NCI-H2029 (cell line): ENCODE results near the gene PRICKLE1.

Source experiments
- DNase-seq: peaks from one replicate; lab custom pipeline; 2025; lab: John Stamatoyannopoulos, UW

Gene PRICKLE1

DNA sequence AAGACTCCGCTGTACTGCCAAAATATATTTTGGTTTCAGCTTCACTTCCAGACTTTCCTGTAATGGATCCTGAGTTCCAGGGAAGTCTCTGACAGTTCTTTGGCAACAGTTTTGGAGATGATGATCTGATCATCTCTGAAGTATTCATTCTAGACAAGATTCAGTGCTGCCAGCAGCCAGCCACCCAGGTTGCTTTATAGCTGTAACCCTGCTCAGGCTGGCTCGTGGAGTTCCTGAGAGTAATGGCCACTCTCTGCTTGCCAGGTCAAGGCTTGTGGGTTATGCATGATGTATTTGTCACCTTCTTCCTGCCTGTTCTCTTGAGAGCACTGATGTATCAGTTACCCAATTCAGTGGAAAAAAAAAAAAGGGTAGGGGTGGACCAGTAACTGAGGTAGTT lies 139.3 kb downstream of the PRICKLE1 start:
- no peak for DNase-seq

DNA sequence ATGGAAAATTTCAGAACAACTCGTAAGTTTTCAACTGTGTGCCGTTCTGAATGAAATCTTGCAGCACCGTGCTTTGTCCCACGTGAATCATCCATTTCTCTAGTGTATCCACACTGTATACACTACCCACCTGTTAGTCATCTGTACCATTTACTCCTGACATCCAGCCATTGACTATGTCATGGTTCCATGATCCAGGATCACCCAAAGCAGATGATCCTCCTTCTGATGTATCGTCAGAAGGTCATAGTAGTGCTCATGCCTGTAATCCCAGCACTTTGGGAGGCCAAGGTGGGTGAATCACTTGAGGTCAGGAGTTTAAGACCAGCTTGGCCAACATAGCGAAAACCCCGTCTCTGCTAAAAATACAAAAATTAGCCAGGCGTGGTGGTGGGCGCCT lies 140.7 kb downstream of the PRICKLE1 start:
- DNase-seq = no peak

DNA sequence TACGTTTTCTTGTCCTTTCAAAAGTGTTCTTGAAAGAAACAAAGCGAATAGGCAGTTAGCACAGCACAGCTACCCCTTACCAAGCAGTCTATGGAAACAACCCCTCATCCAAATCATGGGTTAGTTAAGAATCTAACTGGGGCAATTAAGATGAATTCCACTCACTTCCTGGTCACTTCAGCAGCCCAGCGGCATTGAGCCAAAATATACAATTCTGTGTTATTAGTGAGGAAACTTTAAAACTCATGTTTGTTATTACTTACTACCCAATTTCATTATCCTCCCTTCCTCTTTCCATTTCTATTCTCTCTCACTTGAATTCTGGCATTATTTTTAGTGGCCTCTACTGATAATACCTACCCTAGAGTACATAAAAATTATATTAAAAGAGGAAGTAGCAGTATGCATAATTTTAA lies 142.2 kb downstream of the PRICKLE1 start:
- DNase-seq = no peak

DNA sequence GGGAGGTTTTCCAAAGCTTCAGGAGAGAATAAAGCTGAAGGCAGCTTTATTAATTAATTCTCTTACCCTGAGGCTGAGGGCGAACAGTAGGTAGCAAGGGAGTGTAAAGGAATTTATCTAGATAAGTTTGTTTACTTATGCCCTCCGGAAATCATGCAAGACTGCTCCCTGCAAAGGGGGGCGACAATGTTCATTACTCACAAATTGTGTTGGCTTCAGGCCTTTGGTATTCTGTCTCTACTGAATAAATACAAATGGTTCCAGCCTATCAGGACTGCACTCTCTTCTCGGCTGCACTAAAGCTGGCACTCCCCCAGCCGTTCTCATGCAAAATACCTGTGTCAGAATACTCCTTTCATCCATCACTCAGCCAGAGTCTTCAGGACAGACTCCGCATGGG lies 142.8 kb downstream of the PRICKLE1 start:
- DNase-seq = no peak

DNA sequence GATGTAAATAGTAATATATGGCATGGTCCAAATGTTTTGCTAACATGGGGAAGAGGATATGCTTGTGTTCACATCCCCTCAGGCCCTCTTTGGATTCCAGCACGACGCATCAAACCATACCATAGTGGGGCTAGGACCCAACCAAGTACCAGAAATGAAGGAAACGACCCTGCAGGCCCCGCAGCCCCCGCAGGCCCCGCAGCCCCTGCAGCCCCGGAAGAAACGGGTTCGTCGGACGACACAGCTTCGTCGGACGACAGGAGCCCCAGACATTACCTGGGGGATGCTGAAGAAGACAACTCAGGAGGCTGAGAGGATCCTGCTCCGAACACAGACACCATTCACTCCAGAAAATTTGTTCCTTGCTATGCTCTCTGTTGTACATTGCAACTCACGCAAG lies 143.7 kb downstream of the PRICKLE1 start:
- DNase-seq = no peak

DNA sequence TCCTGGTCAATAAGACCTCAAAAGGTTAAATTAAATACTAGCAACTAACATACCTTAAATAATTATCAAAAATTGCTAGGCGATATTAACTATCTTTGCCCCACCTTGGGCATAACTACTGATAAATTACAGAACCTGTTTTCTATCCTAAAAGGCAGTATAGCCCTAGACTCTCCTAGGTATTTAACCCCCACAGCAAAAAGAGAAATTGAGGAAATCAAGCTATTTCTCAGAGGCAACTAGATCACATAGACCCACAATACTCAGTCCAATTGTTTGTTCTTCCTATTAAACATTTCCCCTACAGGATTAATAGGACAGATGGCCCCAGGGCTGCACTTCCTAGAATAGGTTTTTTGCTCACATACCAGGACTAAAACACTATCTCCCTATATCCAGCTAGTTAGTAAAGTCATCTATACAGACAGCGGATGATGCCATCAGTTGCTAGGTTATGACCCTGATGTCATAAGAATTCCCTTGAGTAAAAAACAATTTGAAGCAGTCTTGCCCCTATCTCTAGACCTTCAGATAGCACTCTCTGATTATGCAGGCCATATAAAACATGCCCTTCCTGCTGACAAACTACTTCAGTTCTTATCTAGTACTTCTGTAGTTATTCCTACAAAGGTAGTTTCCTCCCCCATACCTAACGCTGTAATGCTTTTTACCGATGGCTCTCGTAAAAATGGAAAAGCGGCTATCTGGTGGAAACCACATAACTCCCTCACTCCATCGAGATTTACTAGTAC lies 145.2 kb downstream of the PRICKLE1 start:
- no peak for DNase-seq

DNA sequence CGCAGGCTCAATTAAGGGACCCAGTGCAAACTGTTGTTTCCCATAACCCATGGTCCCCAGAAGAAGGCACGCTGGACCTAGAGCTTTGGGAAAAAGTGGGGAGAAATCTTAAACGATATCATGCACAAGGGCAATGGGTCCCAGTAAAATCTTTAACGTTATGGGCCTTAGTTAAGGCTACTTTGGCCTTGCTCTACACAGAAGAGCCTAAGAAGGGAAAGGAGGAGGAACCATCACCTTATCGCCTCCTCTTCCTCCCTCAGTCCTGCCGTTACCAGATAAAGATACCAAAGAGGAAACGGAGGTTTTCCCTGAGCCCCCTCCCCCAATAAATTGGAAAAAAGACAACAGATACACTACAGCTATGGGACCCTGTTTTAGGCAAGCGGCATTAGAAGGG lies 146.7 kb downstream of the PRICKLE1 start:
- DNase-seq = no peak

DNA sequence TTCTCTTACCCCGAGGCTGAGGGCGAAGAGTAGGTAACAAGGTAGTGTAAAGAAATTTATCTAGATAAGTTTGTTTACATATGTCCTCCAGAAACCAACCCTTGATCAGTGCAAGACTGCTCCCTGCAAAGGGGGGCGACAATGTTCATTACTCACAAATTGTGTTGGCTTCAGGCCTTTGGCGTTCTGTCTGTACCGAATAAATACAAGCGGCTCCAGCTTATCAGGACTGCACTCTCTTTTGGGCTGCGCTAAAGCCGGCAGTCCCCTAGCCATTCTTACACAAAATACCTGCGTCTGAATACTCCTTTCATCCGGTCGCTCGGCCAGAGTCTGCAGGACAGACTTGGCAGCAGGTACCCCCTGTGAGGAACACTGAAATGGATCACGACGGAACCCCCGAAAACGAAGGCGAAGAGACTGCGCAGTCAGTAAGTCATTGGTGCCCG lies 147.2 kb downstream of the PRICKLE1 start:
- DNase-seq = no peak

DNA sequence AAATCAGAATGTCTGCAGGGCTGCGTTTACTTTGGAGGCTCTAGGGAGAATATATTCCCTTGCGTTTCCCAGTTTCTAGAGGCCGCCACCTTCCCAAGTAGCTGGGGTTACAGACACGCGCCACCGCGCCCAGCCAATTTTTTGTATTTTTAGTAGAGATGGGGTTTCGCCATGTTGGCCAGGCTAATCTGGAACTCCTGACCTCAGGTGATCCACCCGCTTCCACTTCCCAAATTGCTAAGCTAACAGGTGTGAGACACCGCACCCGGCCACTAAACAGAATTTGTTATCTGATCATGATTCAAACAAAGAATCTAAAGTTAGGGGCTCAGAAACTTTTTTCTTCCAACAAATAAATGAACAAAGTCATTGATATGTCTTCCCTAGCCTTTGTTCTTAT lies 148.9 kb downstream of the PRICKLE1 start:
- DNase-seq = no peak

DNA sequence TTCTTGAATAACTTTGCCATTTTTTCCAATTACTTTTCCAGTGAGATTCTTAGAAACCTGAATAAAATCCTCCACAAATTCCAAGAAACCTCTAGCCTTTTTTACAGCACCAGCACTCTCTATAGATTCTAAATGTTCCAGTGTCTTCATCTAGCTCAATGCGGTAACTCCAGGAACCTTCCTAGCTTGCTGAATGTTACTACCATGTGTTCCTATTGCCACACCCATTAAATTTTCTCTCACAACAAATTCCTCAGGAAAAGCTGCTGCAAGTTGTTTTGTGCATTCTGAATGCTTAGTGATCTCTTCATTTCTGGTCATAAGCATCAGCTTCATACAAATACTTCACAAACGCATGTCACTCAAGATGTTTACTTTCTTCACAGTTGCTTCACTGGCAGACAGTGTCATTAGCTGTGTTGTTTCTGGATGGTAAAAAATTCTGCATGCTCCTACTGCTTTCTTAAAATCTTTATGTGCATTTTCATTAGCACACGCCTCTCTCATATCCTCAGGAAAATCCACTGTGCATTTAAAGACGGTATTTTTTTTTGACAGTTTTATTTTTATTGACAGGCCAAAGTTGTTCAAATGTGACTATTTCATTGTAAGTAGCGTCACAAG lies 156.9 kb downstream of the PRICKLE1 start:
- no peak for DNase-seq

DNA sequence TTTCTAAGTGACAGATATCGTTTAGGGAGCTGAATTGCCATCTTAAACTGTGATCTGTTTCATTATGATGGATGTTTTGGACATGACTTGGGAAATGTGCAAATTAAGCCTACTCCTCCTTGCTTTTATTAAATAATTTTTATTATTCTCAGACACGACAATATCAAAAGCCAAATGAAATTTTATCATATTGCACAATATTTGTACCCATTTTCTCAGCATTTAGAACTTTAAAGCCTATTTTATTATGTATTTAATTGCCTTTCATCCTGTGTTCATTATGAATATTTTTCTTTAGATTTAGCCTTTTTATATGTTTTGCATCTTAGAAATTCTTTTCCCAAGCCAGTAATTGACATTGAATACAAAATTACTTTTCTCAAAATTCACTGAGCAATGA lies 160.7 kb downstream of the PRICKLE1 start:
- DNase-seq = no peak

DNA sequence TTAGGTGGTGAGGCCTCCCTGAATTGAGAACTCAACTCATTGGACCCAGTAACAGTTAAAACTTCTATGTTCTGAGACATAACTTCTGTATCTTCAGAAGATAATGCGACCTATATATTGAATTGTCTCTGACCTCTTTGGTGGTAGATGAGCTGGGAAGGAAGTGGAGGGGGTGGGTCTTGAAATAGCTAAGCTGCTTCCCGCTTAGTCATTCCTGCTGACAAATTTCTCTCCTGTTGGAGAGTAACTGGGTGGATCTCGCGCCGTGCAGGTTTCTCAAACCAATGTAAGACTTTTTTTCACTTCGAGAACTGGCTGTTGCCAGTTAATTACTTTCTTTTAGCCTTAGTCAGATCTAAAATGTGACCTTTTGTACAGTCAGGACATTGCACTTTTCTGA lies 162.8 kb downstream of the PRICKLE1 start:
- no peak for DNase-seq

DNA sequence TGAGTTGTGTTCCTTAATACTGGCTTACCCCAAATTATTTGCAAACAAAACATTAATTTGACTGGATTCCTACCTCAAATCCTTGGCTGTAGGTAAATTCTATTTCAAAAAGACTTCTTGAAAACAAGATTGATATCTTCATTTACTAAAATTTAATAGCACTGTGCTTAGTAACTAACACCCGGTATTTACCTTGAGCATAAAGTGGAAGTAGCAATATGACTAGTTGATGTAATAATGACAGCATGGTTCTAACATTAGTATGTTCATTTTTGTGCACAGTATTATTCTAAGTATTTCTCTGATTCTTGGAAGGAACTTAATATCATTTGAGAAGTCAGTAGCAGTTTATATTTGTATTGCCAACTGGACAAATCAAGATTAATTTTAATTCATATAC lies 166.8 kb downstream of the PRICKLE1 start:
- DNase-seq = no peak

DNA sequence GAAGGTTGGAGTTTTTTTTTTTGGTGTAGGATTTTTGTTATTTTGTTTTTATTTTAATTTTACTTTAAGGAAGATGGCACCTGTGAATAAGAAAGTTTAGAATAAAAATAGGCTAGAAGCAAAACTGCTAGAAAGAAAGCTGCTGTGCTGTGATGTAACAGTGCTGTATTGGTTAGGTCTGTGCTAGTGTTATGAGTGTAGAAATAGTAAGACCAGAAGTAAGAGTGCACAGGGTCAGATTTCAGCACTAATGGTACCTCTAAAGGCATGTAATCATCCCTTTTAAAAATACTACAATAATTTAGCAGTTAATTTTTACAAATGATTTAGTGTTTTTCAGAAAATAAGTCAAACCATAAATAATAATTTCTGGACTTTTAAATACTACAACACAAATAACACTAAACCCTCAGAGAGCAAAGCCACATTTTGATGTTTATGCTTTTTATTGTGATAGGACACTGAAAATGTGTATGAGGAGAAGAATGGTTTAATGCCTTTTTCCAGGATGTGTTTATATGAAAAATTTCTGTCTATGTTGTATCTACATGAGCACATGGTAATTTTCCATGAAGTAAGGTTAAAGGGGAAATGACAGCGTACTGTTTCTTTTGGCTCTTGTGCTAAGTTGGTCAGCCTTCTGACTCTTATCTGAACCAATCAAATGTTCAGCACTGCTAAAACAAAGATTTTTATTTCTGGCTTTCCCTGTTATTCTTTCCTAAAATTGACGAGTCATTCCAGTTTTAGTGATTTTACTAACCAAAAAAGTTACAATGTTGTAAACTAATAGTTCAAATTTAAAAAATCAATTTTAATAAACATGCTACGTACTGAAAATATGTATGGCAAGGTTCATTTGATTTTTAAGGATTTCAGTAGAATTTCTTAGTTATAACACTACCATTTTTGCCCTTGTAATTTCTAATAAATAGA lies 167.4 kb downstream of the PRICKLE1 start:
- no peak for DNase-seq

DNA sequence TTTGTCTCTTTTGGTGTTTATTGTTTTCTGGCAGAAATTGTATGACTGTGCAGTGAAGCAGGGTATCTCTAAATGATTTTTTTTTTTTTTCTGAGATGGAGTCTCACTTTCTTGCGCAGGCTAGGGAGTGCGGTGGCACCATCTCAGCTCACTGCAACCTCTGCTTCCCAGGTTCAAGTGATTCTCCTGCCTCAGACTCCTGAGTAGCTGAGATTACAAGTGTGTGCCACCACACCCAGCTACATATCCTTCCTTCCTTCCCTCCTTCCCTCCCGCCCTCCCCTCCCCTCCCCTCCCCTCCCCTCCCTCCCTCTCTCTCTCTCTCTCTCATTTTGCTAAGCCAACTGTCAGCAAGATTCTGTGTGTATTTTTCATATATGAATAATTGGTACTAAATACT lies 169.2 kb downstream of the PRICKLE1 start:
- DNase-seq = no peak

DNA sequence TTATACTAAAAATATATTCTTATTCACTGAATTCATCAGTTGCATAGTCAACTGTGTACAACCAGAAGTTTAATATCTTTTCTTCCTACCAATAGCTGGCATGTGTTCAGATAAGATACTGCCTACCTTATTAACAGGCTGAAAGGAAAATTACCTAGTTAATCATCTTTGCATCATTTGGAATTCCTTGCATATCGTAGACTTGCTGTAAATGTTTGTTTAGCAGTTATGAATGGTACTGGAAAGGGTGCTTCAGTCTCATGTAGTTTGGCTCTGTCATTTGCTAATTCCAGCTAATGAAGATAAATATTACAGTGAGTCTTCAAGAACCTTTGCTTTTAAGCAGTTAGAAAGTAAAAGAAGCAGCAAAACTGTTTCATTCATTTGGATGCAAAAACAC lies 179.2 kb downstream of the PRICKLE1 start:
- DNase-seq = no peak

DNA sequence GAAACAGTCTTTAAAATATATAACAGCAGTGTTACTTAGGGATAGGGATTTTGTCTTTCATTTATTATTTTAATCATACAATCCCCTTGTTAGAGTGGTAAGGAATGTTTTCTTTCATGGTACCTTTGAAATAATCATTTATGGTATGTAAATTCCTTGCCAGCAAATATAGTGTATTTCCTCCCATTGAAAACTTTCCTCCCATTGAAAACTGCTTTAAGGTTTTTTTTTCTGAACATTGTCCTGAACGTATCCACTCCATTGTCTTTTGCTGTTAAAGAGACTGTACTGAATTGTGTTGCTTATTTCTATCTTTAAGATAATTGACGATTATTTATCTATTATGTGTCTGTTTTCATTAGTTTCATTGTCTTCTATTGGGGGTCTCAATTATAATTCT lies 180.1 kb downstream of the PRICKLE1 start:
- no peak for DNase-seq

DNA sequence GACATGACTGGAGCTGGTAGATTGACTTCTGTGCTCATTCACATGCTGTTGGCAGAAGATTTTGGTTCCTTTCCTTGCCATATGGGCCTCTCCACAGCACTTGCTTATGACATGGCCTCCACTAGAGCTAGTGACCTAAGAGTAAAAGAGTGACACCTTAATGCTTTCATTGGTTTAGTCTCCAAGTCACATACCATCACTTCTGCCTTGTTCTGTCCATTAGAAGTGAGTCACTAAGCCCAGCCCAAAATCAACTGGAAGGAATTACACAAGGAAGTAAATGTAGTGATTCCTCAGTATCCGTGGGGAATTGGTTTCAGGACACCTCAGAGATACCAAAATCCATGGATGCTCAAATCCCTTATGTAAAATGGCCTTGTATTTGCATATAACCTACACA lies 182.2 kb downstream of the PRICKLE1 start:
- DNase-seq = no peak
